ENCODE results near the gene MIP.
"Not testable (repeated sequence)": the region's sequence is repeated elsewhere in the genome, so short reads cannot be mapped to it uniquely, and the experiment has no call there.

The MIP gene

GRCh38 chr12:56468216-56469006, 14.0 kb upstream of the MIP start, which contains the start of gene SPRYD4:
Gene SPRYD4 (plus strand): TSS chr12:56468578. CDS start chr12:56468592, 14 bp downstream.
- peak; percentile 87 for DNase-seq (ENCODE audit: low spot score)

GRCh38 chr12:56462565-56462964, 8.1 kb upstream of the MIP start:
- DNase-seq (ENCODE audit: low spot score): no peak

- DNase-seq (ENCODE audit: low spot score): no peak
These were observed 7.0 kb upstream of the MIP start for GRCh38 chr12:56461235-56462159.

GRCh38 chr12:56457817-56458216, 3.4 kb upstream of the MIP start:
- DNase-seq (ENCODE audit: low spot score): no peak

GRCh38 chr12:56451147-56451546, 3.3 kb downstream of the MIP start:
- DNase-seq (ENCODE audit: low spot score): no peak

GRCh38 chr12:56450241-56450640, 4.2 kb downstream of the MIP start:
- DNase-seq (ENCODE audit: low spot score): no peak

- no peak for DNase-seq (ENCODE audit: low spot score)
These were observed 4.9 kb downstream of the MIP start for GRCh38 chr12:56449622-56449984.

GRCh38 chr12:56448860-56449621, 5.4 kb downstream of the MIP start, which contains the start of gene TIMELESS:
Gene TIMELESS (minus strand): TSS chr12:56449426. CDS start chr12:56434170, 15,256 bp downstream.
- DNase-seq (ENCODE audit: low spot score): peak; percentile 91

GRCh38 chr12:56443208-56443607, 11.2 kb downstream of the MIP start:
- DNase-seq (ENCODE audit: low spot score): not testable (repeated sequence)

- no peak for DNase-seq (ENCODE audit: low spot score)
These were observed 16.9 kb downstream of the MIP start for GRCh38 chr12:56437430-56438176.

GRCh38 chr12:56434828-56435227, 19.6 kb downstream of the MIP start:
- DNase-seq (ENCODE audit: low spot score): no peak

GRCh38 chr12:56431850-56432249, 22.6 kb downstream of the MIP start:
- no peak for DNase-seq (ENCODE audit: low spot score)

- DNase-seq (ENCODE audit: low spot score): no peak
These were observed 23.2 kb downstream of the MIP start for GRCh38 chr12:56431288-56431687.

- no peak for DNase-seq (ENCODE audit: low spot score)
These were observed 28.5 kb downstream of the MIP start for GRCh38 chr12:56425940-56426438.

- no peak for DNase-seq (ENCODE audit: low spot score)
These were observed 29.3 kb downstream of the MIP start for GRCh38 chr12:56425193-56425592.

GRCh38 chr12:56420411-56420810, 34.0 kb downstream of the MIP start:
- DNase-seq (ENCODE audit: low spot score): no peak

- no peak for DNase-seq (ENCODE audit: low spot score)
These were observed 36.7 kb downstream of the MIP start for GRCh38 chr12:56417739-56418138.

- no peak for DNase-seq (ENCODE audit: low spot score)
These were observed 40.1 kb downstream of the MIP start for GRCh38 chr12:56414401-56414800.

GRCh38 chr12:56413392-56413791, 41.1 kb downstream of the MIP start:
- no peak for DNase-seq (ENCODE audit: low spot score)

- no peak for DNase-seq (ENCODE audit: low spot score)
These were observed 42.4 kb downstream of the MIP start for GRCh38 chr12:56411781-56412639.
